ENCODE measurements around the gene KRTAP4-6.
"Not testable (repeated sequence)": the region's sequence is repeated elsewhere in the genome, so short reads cannot be mapped to it uniquely, and the experiment has no call there.

DNA sequence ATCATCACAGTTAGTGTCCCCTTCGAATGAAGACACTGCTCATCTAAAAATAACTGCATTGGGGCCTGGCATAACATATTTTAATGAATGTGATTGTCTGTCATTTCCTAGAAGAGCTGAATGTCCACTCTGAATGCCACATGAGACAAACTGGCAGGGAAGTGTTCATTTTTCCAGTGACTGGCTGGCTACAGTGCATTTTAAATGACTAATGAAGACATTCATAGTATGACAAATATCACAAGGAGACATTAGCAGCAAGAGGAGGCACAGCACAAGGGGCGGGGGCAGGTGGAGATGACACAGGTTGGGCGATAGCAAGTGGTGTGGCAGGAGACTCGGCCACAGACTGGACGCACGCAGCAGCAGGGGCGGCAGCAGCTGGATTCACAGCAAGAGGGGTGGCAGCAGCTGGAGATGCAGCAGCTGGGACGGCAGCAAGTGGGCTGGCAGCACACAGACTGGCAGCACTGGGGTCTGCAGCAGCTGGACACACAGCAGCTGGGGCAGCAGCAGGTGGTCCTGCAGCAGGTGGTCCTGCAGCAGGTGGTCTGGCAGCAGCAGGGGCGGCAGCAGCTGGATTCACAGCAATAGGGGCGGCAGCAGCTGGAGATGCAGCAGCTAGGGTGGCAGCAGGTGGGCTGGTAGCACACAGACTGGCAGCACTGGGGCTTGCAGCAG is 8.8 kb upstream of the KRTAP4-6 start:
- not testable (repeated sequence) for TF ChIP-seq CTCF, POLR2A (IDR thresholded peaks at IDR 0.05)
